HG03521 (cell line): Measurements from ENCODE around the gene PRAC2.

Experiments used
- ATAC-seq: cut with Tn5 transposase; IDR thresholded peaks from one replicate; pipeline ENCODE4 v1.9.1; 2021; ENCODE audit warnings: mild to moderate bottlenecking, moderate library complexity; ENCODE audit not compliant: unreplicated experiment

The PRAC2 gene

GRCh38 chr17:48719642-48720265 lies 3.2 kb upstream of the PRAC2 start:
- ATAC-seq = no peak

DNA sequence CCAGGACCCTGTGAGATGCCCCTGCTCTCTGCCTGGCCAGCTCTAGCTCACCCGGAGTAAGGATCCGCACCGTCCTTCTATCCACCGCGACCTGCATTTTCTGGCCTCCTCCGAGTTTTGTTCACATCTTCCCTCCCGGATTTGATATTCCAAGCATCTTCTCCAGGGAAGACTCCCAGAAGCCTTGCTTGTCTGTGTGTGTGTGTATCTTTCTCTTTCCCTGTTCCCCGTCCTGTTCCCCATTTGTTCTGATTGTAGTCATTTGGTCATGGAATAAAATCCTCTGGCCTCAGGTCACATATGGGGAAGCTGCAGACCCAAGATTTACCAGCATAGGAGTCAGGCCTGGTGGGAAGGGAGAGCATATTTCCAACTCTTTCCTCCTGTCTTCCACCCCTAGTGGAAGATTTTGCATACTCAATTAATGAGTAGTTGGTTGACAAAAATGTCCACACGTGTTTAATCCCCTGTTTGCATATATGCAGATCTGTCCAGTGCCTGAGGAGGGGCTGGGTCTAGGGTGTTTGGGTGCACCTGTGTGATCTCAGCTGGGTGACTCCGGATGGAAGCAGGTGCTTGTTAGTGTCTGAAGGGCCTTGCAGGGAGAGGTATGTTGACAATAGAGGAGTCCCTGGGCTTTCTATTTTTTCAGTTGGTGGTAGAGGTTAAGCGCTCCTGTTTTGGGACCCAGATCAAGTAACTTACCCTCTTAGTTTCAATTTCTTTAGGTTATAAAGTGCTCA lies 2.5 kb upstream of the PRAC2 start:
- ATAC-seq = no peak

GRCh38 chr17:48721009-48721402 lies 2.0 kb upstream of the PRAC2 start:
- ATAC-seq = no peak

GRCh38 chr17:48722201-48722907 lies 631 bp upstream of the PRAC2 start, which contains the start of gene PRAC1:
Gene PRAC1, minus strand, starts transcription at chr17:48722518. Its CDS starts 126 bp downstream, at chr17:48722392.
- ATAC-seq = no peak

DNA sequence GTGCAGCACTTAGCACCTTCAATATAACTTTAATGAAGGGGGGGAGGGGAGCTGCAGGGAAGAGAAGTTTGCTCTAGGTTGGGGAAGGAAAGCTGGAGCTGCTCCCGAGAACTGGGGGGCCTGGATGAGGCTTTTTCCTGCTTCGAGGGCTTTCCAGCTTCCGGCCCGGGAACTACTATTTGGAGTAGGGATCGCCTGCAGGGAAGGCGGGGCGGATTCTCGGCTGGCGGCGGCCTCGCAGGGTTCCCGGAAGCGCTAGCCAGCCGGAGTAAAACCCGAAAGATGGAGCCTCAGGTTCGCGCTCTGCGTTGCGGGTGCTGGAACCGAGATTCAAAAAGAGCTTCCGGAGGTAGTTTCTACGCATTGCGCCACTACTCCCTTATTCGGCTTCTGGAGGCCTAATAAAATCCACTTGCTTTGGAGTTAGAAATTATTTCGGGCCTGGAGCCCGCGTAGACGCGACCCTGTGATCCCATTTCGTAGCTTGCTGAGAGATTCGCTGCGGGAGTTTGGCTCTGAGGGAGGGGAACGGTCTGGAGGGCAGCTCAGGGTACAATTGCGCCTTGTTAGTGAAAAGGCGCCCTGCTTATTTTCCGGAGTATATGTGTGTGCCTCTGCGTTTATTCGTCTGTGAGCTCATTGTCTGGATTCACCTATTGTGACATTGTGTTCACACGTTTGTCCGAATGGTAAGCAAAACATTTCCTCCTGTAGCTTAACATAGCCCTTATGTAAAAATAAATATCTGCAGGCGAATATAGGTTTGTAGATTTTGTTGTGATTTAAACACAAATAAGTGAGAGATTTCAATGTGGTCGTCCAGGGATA lies 652 bp downstream of the PRAC2 start:
- no peak for ATAC-seq

DNA sequence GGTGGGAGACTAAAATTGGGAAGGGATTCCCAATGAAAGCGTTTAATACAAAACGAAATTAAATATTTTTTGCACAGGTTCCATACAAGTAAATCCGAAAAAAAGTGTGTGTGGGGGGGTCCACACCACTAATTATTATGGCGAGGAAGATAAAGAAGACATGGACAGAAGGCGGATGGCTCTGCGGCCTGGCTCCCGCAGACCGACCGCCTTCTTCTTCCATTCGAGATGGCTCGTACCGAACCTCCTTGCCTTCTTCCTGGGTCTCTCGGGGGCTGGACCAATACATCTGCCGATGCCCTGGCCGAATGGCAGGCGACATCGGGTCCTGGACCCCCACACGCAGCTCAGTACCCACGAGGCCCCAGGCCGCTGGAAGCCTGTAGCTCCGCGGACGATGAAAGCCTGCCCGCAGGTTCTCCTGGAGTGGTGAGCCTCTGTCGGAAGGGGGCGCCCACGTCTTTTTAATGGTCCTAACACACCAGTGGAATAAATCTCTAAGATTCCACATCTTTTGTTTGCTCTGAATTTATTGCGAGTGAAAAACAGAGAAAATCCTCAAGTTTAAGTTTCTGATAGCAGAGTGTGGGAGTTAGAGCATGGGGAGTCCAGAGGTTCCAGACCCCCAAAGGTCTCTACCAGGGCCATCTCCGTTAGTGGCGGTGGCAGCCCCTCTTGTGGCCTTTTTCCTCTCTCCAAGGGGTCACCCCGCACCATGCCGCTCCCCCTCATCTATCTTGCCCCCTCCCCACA lies 1.4 kb downstream of the PRAC2 start:
- ATAC-seq = no peak

DNA sequence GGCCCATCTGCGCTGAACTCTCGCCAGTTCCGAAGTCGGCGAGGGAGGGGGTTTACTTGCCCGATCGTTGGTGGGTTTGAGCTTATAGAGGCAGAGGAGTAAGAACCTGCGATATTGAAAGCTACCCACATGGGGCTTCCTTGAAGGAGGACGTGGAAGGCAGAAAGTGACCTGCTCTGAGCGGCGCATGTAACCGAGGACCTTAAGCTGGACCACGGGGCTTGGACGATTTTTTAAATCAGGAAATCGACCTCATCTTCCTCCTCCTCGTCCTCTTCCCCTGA lies 2.0 kb downstream of the PRAC2 start:
- no peak for ATAC-seq

DNA sequence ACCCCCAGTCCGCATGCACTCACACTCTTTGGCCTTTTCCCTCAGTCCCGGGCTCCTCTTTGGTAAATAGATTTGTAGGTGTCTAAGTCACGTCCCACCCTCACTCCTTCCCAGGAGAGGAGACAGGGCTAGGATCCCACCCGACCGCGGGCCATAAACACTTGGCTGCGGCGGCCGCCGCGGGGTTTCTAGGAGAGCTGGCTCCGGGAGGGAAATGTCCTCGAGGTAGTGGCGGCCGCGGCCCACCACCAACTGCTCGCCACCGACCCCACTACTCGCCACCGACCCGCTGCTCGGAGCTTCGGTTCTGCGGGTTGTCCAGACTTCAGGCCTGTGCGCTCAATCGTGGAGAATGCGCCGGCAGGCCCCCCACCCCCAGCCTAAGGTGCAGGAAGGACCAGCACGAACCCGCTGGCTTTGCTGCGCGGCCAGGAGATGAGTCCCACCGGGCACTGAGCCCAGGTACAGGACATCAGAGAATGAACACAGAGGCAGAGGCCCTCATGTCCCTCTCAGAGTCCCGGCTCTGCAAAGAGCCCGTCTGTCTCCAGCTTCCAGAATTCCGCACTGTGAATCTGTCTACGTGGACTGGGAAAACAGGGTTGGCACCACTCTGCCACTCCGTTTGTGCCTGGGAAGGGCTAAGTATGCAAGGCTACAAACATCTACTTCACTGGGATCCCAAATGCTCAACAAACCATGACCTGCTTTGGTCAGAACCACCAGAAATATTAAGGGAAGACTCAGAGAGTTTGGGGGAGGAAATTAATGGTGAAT lies 2.5 kb downstream of the PRAC2 start:
- no peak for ATAC-seq

- ATAC-seq = no peak
Measured at GRCh38 chr17:48726114-48726915, 3.3 kb downstream of the PRAC2 start.

GRCh38 chr17:48726916-48727286 lies 3.9 kb downstream of the PRAC2 start:
- ATAC-seq = no peak

- ATAC-seq = no peak
Measured at GRCh38 chr17:48727415-48728175, 4.6 kb downstream of the PRAC2 start.

- ATAC-seq = no peak
Measured at GRCh38 chr17:48728232-48729231, 5.5 kb downstream of the PRAC2 start, which contains the start of gene HOXB13. Gene HOXB13, minus strand, starts transcription at chr17:48728750. Its CDS starts 157 bp downstream, at chr17:48728593.

DNA sequence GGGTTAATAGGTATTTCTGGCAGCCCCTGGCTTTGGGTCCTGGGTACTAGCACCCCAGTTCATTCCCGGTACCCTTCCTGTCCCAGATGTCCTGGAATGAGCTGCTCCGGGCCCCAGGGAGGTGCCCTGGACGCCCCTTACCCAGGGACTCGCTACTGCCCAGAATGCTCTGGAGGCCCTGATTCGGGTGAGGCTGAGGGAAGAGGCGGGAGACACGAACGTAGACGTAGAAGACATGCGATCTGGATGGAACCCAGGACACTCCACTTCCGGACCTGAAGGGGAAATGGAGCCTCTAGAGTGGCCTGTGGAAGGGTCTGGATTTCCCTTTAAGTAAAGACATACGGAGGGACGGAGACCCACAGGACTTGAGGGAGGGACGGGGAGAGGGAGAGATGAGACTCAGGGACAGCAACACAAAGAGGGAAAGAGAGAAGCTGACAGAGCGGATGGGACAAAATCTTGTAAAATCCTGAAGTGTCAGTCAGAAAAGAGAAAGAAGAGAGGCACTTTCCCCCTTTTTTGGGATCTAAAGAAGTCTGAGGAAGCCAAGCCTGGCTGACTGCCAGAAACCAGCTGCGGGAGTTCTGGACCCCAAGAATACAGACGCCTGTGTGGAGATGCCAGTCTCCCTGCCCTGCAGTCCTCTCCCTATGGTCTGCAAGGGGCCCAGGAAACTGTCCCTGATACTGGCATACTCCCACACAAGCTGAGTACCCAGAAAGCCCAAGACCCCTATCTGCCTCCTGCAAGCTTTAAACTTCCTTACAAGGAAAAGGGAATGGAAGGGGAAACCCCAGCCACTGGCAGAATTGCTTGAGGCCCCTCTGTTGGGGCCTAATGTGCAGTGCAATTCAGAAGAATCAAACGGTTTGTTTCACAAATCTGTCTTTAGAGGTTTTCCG lies 6.6 kb downstream of the PRAC2 start:
- ATAC-seq = no peak

GRCh38 chr17:48730240-48730550 lies 7.2 kb downstream of the PRAC2 start:
- no peak for ATAC-seq

- ATAC-seq = no peak
Measured at GRCh38 chr17:48731355-48731754, 8.4 kb downstream of the PRAC2 start.
